ENCODE results near the gene DOCK2.

The DOCK2 gene

DNA sequence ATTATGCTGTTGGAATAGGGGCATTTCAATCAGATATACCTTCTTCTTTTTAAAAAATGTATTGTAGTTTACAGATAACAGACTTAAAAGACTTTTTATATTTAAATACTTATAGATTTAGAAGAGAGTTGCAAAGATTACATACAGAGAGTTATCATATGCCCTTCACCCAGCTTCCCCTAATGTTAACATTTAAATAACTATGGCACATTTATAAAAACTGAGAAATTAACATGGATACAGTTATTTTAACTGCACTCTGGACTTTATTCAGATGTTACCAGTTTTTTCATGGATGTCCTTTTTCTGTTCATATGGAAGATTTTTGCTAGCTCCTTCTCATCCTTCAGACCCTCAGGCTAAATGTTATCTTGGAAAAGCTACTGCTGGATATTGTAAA is 123.2 kb downstream of the DOCK2 start:
- Histone ChIP-seq H3K4me3 (IDR thresholded peaks at IDR 0.05; ENCODE audit: insufficient read depth, low read depth, low read length) (no peak overlapping the region), H3K27ac (no peak overlapping the region), H3K36me3 (ENCODE audit: insufficient read depth) (no peaks in the 10 kb centered on the region), H3K4me2 (no peak overlapping the region), H2AFZ (ENCODE audit: low read depth) (no peak overlapping the region), H4K20me1 (ENCODE audit: insufficient read depth) (no peaks in the 10 kb centered on the region), H3K9ac (no peak overlapping the region), H3K79me2 (ENCODE audit: insufficient read depth, low read depth) (no peaks in the 10 kb centered on the region), H3K27me3 (ENCODE audit: insufficient read depth, low read depth) (no peaks in the 10 kb centered on the region), H3K4me1 (ENCODE audit: low read depth, poor library complexity, severe bottlenecking) (no peaks in the 10 kb centered on the region)
- TF ChIP-seq, protein P1, sequence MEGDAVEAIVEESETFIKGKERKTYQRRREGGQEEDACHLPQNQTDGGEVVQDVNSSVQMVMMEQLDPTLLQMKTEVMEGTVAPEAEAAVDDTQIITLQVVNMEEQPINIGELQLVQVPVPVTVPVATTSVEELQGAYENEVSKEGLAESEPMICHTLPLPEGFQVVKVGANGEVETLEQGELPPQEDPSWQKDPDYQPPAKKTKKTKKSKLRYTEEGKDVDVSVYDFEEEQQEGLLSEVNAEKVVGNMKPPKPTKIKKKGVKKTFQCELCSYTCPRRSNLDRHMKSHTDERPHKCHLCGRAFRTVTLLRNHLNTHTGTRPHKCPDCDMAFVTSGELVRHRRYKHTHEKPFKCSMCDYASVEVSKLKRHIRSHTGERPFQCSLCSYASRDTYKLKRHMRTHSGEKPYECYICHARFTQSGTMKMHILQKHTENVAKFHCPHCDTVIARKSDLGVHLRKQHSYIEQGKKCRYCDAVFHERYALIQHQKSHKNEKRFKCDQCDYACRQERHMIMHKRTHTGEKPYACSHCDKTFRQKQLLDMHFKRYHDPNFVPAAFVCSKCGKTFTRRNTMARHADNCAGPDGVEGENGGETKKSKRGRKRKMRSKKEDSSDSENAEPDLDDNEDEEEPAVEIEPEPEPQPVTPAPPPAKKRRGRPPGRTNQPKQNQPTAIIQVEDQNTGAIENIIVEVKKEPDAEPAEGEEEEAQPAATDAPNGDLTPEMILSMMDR (conservative IDR thresholded peaks at IDR 0.05; ENCODE audit: low read depth, low read length): no peak

DNA sequence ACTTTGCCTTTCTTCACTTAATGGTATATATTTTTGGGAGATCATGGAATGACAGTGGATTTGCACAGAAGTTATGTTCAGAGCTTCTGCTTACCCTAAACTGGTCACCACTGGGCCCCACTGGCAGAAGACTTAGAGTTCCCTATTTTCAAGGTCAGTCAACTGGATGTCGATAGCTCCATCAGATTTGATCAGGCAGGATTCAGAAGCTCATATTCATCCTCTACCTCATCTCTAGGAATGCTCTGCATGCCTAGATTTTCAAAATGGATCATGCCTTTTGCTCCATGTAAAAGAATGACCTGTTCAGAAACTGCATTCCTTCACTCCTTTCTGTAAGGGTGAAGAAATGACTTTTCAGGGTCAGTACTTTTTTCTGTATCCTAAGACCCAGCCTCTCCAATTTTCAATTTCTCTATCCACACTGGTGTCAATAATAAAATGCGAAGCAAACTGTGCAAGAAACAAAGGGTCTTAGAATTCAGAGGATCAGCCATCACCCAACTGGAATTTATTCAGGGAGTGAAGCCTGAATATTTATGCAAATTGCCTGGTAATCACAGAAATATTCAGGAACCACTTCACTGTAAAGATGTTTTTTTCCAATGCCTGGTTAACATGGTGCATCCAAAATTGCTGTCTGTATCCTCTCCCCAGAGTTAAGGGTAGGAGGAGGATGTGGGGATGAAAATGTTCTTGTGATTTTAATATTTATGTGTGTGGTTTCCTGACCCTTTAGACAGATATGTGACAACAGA is 125.4 kb downstream of the DOCK2 start:
- H2AFZ ChIP-seq (ENCODE audit: low read depth): no peak overlapping the region
- H3K27me3 ChIP-seq (ENCODE audit: insufficient read depth, low read depth): no peaks in the 10 kb centered on the region
- no peak overlapping the region for H3K4me2 ChIP-seq
- no peaks in the 10 kb centered on the region for H3K79me2 ChIP-seq (ENCODE audit: insufficient read depth, low read depth)
- H4K20me1 ChIP-seq (ENCODE audit: insufficient read depth): no peaks in the 10 kb centered on the region
- no peak overlapping the region for H3K9ac ChIP-seq
- no peak overlapping the region for H3K4me3 ChIP-seq (IDR thresholded peaks at IDR 0.05; ENCODE audit: insufficient read depth, low read depth, low read length)
- TF ChIP-seq, protein P1 (conservative IDR thresholded peaks at IDR 0.05; ENCODE audit: low read depth, low read length): no peak
- H3K36me3 ChIP-seq (ENCODE audit: insufficient read depth): no peaks in the 10 kb centered on the region
- no peaks in the 10 kb centered on the region for H3K4me1 ChIP-seq (ENCODE audit: low read depth, poor library complexity, severe bottlenecking)
- no peak overlapping the region for H3K27ac ChIP-seq

DNA sequence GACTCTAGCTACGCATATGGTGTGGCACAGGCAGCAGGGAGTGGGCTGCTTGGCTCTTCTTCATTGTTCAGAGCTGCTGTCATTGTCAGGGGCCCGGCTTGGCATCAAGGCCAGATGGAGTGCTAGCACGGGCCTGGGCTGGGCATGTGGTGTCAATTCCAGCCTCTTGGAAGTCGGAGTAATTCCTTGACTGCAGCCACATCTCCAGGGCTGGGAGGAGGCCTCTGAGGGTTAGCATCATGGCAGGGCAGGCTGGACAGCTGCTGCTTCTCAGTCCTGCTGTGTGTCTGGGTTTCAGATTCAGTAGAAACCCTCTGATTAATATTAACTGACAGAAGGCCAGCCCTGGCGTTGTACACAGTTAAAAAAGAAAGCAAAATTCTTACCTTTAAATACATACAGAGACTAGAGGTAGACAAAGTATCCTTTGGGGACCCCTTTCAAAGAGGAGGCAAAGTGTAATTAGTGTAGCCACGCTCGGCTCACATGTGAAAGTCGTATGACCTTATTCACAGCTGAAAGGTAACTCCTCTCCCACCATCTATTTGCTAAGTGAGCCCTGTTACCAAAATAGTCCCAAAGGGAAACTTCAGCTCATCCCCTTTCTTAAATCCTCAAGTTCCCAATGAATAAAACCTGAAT is 126.4 kb downstream of the DOCK2 start:
- Histone ChIP-seq H3K79me2 (ENCODE audit: insufficient read depth, low read depth) (no peaks in the 10 kb centered on the region), H3K27me3 (ENCODE audit: insufficient read depth, low read depth) (no peaks in the 10 kb centered on the region), H3K27ac (no peak overlapping the region), H3K4me1 (ENCODE audit: low read depth, poor library complexity, severe bottlenecking) (no peaks in the 10 kb centered on the region), H3K36me3 (ENCODE audit: insufficient read depth) (no peaks in the 10 kb centered on the region), H4K20me1 (ENCODE audit: insufficient read depth) (no peaks in the 10 kb centered on the region), H3K9ac (no peak overlapping the region), H2AFZ (ENCODE audit: low read depth) (no peak overlapping the region), H3K4me3 (IDR thresholded peaks at IDR 0.05; ENCODE audit: insufficient read depth, low read depth, low read length) (no peak overlapping the region), H3K4me2 (no peak overlapping the region)
- TF ChIP-seq, protein P1 (conservative IDR thresholded peaks at IDR 0.05; ENCODE audit: low read depth, low read length): no peak

DNA sequence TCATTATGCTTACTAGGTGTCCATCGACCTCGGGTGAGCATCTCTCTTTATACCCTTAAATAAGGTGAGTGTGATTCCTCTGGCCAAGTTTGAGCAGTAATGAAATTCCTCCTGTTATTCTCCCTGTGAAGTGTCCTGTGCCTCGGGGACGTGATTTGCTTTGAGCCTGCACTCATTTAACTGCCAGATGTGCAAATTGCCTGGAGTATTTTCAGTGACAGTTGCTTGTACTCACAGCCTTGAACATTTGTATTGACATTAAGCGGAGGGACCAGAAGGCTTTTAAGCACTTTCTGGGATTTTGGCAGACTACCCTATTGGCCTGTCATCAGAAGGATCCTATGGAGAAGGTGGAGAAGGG is 126.9 kb downstream of the DOCK2 start:
- Histone ChIP-seq H3K9ac (no peak overlapping the region), H3K27me3 (ENCODE audit: insufficient read depth, low read depth) (no peaks in the 10 kb centered on the region), H3K4me3 (IDR thresholded peaks at IDR 0.05; ENCODE audit: insufficient read depth, low read depth, low read length) (no peak overlapping the region), H4K20me1 (ENCODE audit: insufficient read depth) (no peaks in the 10 kb centered on the region), H2AFZ (ENCODE audit: low read depth) (no peak overlapping the region), H3K4me2 (no peak overlapping the region), H3K36me3 (ENCODE audit: insufficient read depth) (no peaks in the 10 kb centered on the region), H3K27ac (no peak overlapping the region), H3K4me1 (ENCODE audit: low read depth, poor library complexity, severe bottlenecking) (no peaks in the 10 kb centered on the region), H3K79me2 (ENCODE audit: insufficient read depth, low read depth) (no peaks in the 10 kb centered on the region)
- TF ChIP-seq, protein P1 (conservative IDR thresholded peaks at IDR 0.05; ENCODE audit: low read depth, low read length): no peak

Data from KMS-11 (cell line).